ENCODE data around the gene RIC8B. TPM values are rescaled to one million over a fixed set of nuclear protein-coding genes. Genes with fewer than 3 reads are reported as not detected.

Gene RIC8B
- total RNA-seq, 1 donor from 2014 or later, result 6.5 TPM

- H3K4me3 ChIP-seq (ENCODE audit: low read depth, low read length), result no peak overlapping the region
- TF ChIP-seq CTCF (conservative IDR thresholded peaks at IDR 0.05; ENCODE audit: low read depth, low read length), result no peak
- no peak for DNase-seq (ENCODE audit: low read depth)
Measured at GRCh38 chr12:106910202-106910601, 135.7 kb downstream of the RIC8B start.

GRCh38 chr12:106911581-106911980, 137.1 kb downstream of the RIC8B start:
- no peak for DNase-seq (ENCODE audit: low read depth)
- no peak for TF ChIP-seq CTCF (conservative IDR thresholded peaks at IDR 0.05; ENCODE audit: low read depth, low read length)
- H3K4me3 ChIP-seq (ENCODE audit: low read depth, low read length), result no peak overlapping the region

GRCh38 chr12:106913456-106913855, 139.0 kb downstream of the RIC8B start:
- H3K4me3 ChIP-seq (ENCODE audit: low read depth, low read length), result no peak overlapping the region
- no peak for DNase-seq (ENCODE audit: low read depth)
- no peak for TF ChIP-seq CTCF (conservative IDR thresholded peaks at IDR 0.05; ENCODE audit: low read depth, low read length)

GRCh38 chr12:106914796-106915634, 140.5 kb downstream of the RIC8B start:
- DNase-seq (ENCODE audit: low read depth), result no peak
- H3K4me3 ChIP-seq (ENCODE audit: low read depth, low read length), result no peak overlapping the region
- no peak for TF ChIP-seq CTCF (conservative IDR thresholded peaks at IDR 0.05; ENCODE audit: low read depth, low read length)

GRCh38 chr12:106915635-106916026, 141.1 kb downstream of the RIC8B start:
- TF ChIP-seq CTCF (conservative IDR thresholded peaks at IDR 0.05; ENCODE audit: low read depth, low read length), result no peak

GRCh38 chr12:106917503-106917902, 143.0 kb downstream of the RIC8B start:
- no peak for TF ChIP-seq CTCF (conservative IDR thresholded peaks at IDR 0.05; ENCODE audit: low read depth, low read length)

More at GRCh38 chr12:106915635-106916026, 141.1 kb downstream of the RIC8B start:
- no peak for DNase-seq (ENCODE audit: low read depth)
- no peak overlapping the region for H3K4me3 ChIP-seq (ENCODE audit: low read depth, low read length)

GRCh38 chr12:106918746-106919145, 144.3 kb downstream of the RIC8B start:
- DNase-seq (ENCODE audit: low read depth), result no peak
- H3K4me3 ChIP-seq (ENCODE audit: low read depth, low read length), result no peak overlapping the region
- TF ChIP-seq CTCF (conservative IDR thresholded peaks at IDR 0.05; ENCODE audit: low read depth, low read length), result peak; percentile 86

More at GRCh38 chr12:106917503-106917902, 143.0 kb downstream of the RIC8B start:
- H3K4me3 ChIP-seq (ENCODE audit: low read depth, low read length), result no peak overlapping the region
- no peak for DNase-seq (ENCODE audit: low read depth)

All from epithelial cell of proximal tubule (primary cell).